ENCODE results near the gene ISY1.
A peak's percentile ranks its signal among the peaks of the same experiment; 100 is the strongest.
"Not testable (repeated sequence)": the region's sequence is repeated elsewhere in the genome, so short reads cannot be mapped to it uniquely, and the experiment has no call there.

ISY1 gene

DNA sequence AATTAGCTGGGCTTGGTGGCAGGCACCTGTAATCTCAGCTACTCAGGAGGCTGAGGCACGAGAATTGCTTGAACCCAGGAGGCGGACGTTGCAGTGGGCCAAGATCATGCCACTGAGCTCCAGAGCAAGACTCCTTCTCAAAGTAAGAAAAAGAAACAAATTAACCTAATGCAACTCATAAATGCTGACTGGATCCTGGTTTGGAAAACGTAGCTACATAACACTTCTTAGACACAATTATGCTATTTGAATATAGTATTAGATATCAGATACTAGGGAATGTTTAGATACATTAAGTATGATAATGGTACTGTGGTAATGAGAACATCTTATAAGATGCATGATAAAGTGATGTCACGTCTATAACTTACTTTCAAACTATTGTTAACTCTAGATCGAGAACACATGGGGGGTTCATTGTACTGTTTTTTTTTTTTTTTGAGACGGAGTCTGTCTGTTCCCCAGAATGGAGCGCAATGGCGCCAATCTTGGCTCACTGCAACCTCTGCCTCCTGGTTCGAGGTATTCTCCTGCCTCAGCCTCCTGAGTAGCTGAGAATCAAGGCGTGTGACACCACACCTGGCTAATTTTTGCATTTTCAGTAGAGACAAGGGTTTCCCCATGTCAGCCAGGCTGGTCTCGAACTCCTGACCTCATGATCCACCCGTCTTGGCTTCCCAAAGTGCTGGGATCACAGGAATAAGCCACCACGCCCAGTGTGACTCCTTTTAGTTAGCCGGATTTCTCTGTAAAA lies 5.9 kb upstream of the ISY1 start:
- no peak for DNase-seq

DNA sequence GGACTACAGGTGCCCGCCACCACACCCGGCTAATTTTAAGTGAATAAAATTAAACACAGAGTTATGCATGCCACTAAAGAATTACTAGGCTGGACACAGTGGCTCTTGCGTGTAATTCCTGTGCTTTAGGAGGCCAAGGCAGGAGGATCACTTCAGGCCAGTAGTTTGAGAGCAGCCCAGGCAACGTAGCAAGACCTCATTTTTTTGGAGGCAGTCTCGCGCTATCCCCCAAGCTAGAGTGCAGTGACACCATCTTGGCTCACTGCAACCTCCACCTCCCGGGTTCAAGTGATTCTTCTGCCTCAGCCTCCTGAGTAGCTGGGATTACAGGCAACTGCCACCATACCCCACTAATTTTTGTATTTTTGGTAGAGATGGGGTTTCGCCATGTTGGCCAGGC lies 4.7 kb upstream of the ISY1 start:
- DNase-seq = not testable (repeated sequence)

DNA sequence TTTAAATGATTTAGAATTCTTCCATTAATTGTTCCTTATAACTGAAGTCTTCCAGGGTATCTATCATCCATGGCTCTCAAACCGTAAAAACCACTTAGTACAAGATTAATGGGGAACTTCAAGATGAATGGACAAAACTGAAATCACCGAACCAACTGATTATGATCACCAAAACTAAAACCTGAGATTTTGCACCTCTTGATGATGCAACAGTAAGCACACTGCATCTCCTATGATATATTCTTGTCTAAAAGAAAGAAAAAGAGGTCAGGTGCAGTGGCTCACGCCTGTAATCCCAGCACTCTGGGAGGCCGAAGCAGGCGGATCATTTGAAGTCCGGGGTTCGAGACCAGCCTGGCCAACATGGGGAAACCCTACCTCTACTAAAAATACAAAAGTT lies 3.6 kb upstream of the ISY1 start:
- no peak for DNase-seq

DNA sequence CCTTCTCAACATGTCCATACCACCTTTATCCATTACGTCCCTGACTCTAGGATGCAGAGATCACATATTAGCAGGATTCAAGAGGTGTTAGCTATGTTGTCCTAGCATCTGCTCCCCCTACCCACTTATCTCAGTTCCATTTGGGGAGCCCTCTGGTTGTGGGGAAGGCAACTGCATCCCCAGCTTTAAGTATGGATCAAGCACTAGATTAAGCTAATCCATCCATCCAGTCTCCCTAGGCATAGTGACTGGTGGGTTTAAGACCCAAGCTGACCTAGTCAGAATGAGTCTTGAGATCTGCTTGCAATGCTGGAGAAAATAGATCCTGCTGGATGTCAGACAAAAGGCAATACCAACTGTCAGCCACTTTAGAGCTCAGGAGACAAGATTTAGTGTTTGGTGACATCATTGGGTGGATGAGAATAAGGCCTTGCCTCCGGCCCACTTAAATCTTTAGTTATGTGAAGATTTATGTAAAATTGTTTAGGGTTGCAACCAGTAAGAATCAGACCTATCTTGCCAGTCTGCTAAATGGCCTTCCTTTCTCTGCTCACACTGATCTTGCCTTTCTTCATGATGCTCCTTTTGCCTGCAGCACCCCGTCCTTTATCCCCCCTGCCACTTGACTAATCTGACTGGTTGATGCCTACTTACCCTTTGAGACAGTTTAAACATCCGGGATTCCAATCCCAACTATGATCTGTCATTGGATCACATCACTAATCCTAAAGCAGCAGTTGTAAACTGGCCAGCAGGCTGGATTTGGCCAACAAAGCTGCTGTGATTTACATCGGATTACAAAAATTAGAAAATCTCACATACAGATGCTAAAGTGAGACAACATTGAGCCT lies 2.1 kb upstream of the ISY1 start:
- DNase-seq = no peak

DNA sequence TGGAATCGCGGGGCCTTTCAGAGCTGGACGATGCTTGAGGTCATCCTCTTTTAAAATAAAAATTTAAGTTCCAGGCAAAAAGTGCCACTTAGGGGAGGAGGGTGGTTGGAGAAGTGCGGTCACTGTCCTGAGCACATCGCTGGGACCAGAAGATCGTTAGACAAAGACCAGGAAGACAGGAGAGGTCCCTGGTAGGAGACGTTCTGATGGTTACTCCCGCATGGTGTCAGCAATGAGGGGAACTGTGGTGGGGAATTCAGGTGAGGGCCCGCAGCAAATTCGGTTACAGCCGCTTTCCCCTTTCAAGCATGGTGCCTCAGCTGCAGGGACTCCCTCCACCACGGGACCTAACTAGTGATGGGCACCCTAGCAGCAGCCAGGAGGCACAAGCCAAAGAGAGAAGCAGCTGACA lies 1.0 kb upstream of the ISY1 start:
- DNase-seq = no peak

DNA sequence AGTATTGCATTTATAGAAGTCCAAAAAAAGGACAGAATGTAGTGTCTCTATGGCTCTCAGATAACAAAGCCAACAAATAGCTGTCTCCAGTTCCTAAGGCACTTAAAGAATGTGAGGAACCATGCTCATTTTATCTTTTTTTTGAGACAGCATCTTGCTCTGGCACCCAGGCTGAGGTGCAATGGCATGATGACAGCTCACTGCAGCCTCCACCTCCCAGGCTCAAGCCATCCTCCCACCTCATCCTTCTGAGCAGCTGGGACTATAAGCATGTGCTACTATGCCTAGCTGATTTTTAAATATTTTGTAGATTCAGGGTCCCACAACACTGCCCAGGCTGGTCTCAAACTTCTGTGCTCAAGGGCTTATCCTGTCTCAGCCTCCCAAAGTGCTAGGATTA lies 16.1 kb downstream of the ISY1 start:
- DNase-seq = no peak

DNA sequence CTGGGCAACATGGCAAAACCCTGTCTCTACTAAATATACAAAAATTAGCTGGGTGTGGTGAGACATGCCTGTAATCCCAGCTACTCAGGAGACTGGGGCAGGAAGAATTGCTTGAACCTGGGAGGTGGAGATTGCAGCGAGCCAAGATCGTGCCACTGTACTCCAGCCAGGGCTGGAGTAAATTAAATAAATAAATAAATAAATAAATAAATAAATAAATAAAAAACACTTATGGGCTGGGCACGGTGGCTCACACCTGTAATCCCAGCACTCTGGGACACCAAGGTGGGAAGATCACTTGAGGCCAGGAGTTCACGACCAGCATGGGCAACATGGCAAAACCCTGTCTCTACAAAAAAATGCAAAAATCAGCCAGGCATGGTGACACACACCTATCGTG lies 19.9 kb downstream of the ISY1 start:
- not testable (repeated sequence) for DNase-seq

DNA sequence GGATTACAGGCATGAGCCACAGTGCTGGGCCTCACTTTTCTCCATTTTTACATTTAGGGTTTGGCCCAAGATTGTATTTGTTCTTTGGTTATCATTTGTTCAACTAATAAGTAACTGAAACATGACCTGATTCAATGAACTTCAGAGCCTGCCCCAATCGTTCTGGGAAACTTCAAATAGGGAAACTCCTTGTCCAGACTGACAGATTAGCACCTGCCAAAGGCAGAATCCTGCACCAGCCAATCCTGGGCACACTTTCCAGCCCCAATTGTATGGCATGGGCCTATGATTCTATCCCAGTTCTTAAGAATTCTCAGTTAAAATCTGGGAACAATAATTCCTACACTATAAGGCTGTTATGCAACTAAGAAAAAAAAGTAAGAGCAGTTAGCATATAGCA lies 21.0 kb downstream of the ISY1 start:
- DNase-seq = no peak

DNA sequence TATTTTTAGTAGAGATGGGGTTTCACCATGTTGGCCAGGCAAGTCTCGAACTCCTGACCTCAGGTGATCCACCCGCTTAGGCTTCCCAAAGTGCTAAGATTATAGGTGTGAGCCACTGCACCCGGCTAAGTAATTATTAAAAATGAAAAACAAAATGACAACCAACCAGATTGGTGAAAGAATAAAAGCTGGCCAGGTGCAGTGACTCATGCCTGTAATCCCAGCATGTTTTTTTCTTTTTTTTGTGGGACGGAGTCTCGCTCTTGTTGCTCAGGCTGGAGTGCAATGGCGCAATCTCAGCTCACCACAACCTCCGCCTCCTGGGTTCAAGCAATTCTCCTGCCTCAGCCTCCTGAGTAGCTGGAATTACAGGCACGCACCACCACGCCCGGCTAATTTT lies 24.6 kb downstream of the ISY1 start:
- DNase-seq = not testable (repeated sequence)

DNA sequence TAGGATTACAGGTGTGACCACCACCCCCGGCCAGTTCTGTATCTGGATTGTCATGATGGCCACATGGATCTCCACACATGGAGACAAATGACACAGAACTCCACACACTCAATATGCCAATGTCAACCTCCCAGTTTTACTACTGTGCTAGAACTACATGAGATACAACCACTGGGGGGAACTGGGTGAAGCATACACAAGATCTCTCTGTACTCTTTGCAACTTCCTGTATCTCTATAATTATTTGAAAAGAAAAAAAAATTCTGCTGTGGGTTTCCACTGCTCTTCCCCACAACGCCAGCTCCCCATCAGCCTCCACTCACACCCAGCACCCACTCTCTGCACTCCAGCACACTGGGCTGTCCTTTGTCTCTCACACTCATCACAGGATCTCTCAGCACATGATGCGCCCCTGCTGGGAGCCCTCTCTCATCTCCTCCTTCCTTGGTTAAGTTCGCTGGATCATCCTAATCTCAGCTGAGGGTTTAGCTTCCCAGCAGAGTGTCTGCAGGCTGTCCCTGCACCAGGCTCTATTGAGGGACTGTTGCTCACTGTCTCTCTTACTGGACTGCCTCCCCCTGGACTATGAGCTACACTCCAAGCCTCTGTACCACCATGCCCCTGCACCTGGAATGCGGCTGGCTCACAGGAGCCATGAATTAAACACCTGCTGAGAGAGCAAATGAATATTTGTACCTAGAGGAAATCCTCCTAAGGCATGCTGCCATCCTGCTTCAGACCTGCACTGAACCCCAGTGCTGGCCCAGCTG lies 28.6 kb downstream of the ISY1 start:
- DNase-seq = no peak

DNA sequence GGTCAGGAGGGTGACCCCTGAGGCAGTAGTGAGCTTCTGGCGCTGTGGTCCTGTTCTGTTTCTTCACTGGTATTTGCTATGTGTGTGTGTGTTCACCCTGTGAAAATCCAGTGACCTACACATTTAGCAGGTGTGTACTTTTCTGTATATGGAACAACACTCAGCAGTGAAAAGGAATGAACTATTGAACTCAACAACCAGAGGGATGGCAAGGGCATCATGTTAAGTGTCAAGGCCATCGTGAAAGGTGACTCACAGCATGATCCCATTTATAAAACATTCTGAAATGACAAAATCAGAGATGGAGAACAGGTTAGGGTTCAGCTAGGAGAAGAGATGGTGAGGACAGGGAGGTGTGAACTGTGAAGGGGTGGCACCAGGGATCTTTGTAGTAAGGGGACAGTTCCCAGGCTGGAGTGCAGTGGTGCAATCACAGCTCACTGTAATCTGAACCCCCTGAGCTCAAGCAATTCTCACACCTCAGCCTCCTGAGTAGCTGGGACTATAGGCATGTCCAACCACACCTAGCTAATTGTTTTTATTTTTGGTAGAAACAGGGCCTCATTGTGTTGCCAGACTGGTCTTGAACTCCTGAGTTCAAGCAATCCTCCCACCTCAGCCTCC lies 29.3 kb downstream of the ISY1 start:
- DNase-seq = no peak

DNA sequence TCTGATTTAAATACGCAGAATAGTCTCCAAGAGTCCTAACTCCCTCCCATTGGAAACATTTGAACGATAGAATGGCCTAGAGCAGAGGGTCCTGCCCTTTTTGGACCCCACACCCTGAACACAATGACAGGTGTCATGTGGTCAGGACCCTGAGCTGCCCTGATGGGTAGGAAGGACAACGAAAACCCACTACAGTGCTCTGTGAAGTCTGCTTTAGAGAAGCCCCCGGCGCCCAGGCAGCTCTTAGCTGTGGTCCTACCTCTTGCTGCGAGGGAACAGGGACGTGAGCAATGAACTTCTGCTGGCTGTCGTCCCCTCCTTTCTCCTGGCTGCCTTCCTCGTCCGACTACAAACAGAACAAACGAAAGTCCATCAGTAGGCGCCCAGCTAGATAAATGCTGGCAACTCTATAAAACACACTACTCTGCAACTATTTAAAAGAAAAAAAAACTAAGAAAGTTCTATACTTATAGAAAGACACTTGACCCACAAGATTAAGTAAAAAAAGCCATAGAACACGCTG lies 30.5 kb downstream of the ISY1 start:
- DNase-seq = no peak

DNA sequence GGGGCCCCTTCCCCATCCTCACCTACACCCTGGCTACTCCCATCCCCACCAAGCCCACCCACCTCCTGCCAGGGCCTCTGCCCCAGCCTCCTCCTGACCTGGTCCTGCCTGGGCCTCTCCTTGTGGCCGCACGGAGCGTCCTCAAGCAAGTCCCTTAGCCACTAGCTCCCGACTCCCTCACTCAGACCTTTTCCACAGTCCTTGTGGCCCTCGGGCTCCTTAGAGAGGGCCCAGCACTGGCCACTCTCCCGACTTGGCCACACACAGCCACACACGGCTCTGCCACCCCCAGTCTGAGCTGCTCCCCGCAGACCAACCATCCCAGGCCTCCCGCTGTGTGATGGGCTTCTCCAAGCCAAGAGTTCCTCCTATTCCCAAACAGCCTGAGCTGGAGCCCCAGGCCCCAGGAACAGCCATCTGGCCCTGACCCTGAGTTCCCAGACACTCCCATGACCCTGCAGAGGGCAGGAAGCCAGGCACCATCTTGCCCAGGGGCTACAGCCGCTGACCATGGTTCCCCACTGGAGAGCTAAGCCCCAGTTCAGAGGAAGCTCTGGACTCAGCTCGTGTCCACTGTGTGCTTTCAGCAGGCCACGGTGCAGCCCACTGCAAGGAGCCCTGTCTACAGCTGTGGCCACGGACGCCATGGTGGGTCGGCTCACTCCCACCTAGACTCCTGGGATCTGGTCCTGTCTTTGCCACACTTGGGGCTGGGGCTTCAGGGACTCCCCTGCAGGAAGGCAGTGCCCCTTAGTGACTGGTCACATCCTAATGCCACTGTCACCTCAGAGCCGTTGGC lies 32.3 kb downstream of the ISY1 start:
- DNase-seq = no peak

DNA sequence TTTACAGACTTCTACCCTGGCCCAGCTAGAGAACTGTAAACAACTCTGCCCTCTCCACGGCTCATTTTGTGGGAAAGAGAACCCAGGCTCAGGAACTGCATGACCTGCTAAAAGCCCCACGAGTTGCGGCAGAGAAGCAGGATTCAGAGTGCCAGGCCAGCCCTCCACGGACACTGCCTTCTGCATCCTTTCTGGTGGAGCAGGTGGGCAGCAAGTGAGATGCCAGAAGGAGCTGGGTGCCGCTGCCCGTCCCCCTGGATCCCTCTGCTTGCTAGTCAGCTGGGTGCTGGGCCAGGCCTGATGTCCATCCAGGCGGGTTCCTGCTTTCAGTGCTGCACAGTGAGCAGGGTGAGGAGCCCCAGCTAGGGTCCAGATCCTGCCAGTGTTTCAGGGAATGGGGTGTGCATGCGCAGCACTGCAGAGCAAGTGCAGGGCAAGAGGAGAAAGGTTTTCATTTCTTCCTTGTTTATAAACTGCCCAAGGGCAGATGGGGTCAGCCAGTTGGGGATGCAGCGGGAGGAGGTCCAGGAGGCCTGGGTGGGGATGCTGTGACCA lies 34.1 kb downstream of the ISY1 start:
- DNase-seq = no peak

DNA sequence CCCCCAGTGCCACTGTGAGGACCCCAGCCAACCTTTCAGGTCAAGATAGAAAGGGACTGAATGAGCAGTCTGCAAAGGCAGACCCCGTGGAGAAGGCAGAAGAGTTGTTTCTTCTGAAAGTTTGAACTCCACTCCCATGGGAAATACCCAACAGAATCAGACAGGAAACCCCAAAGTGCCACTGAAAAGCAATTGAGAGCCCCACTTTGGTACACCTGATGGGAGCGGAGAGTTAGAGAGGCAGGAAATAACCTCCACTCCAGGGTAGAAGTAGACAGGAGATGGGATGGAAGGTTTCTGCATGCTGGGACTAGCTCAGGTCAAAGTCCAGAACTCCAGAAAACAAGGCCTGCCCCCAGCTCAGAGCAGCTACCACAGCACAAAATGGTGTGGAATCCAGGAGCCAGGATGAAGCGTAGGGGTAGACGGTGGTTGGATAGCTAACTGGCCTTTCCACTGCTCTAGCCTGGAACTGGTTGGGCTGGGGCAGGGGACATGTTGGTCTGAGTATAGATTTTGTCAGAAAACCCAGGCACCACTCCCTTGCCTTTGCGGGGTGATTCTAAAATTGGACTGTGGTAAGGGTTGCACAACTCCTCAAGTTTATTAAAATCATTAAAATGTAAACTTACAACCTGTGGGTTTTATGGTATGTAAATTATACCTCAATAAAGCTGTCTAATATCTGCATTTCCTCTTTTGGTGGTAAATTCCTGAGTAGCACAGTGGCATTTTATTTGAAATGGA lies 37.4 kb downstream of the ISY1 start:
- no peak for DNase-seq

DNA sequence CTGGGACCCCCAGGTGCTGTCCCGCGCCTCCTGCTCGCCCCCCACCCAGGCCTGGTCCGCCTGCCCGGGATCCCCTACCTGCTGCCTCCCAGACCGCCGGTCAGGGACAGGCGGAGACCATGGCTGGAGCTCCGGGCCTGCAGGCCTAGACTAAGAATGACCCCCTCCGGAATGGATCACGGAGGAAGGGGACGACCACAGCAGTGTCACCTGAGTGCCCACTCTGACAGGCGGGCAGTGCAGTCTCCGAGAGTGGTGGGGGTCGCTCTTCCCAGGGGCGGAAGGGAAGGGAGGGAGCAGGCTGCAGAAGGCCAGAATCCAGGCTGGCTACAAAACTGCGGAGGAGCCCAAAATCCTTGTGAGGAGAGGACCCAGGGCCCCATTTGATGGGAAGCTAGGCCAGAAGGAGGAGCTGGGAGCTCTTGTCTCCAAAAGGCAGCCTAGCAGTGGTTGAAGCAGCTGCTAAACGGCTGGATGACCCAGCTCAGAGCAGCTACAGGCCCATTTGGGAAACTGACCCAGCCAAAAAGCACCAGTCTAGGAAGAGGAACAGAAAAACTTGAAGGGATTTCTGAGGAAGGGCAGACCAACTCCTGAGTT lies 38.4 kb downstream of the ISY1 start:
- no peak for DNase-seq

DNA sequence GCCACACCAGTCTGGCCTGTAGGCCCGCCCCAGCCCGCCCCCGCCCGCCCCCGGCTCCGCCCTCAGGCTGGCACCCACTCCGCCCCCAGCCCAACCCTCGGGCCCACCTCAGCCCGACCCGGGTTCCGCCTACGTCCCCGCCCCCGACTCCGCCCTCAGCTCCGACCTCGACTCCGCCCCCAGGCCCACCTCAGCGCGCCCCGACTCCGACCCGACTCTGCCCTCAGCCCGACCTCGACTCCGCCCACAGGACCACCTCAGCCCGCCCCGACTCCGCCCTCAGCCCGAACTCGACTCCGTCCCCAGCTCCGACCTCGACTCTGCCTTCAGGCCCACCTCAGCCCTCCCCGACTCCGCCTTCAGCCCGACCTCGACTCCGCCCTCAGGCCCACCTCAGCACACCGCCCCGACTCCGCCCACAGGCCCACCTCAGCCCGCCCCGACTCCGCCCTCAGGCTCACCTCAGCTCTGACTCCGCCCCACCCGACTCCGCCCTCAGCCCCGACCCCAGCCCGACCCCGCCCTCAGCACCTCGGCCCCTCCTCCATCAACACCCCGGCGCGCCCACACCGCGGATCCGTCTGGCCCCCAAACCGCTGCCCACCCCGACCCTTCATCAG lies 39.0 kb downstream of the ISY1 start, which contains the start of gene RAB43:
TSS of gene RAB43 (minus strand) at position 13 of the 620 bp plus-strand sequence. CDS start 315 bp downstream, outside the sequence.
- DNase-seq = peak; percentile 61

DNA sequence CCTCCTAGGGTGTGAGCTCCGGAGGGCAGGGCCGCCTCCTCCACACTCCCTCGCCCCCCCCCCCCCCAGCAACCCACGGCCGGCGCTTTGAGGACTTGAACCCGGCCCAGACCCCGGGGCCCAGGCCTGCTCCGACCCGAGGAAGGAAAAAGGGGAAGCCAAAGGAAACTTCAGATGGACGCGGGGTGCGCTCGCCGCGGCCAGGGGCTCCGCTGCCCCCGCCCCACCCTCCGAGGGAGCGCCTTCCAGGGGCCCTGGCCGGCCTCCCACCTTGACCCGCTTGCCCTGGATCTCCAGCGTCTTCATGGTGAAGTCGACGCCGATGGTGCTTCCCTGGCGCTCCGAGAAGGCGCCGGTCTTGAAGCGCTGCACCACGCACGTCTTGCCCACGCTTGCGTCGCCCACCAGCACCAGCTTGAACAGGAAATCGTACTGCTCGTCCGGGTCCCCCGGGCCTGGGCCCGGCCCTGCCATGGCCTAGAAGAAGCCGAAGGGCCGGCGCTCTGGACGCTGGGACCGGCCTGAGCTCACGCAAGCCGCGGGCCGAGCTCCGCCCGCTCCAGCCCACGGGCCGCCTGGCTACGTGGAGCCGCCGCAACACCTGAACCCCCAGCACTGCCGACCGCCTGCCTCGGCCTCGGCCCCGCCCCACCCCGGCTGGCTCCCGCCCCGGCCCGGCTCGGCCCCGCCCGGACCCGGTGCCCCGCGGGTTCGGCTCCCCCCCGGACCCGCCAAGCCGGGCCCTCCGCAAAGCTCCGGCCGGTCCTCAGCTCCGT lies 39.7 kb downstream of the ISY1 start:
- DNase-seq = no peak

Data from NCI-H1436 treated with DMSO at 0.1 percent for 48 hours (cell line).